Measurements from ENCODE around the gene CREBBP. TPM values are rescaled to one million over a fixed set of nuclear protein-coding genes. Genes with fewer than 3 reads are reported as not detected.
A peak's percentile ranks its signal among the peaks of the same experiment; 100 is the strongest.

CREBBP gene
- total and polyA plus RNA-seq, 9 of the 15 experiments (the other 6 are each of a cell fraction or from before 2014, with no cell fraction given), result 0.70 to 24.8 (median 5.6) TPM

GRCh38 chr16:3696425-3697218, 183.9 kb downstream of the CREBBP start (continued):
- TF ChIP-seq HCFC1 (IDR thresholded peaks at IDR 0.05; ENCODE audit: low read depth, low read length), result 0 out of 2 replicates have a peak, but pooled peaks have one; percentile 6
- TF ChIP-seq TEAD4 (IDR thresholded peaks at IDR 0.05; ENCODE audit: low read length), result peak; percentile 83
- TF ChIP-seq TEAD4 (CRISPR knock-in tag; IDR thresholded peaks at IDR 0.05; ENCODE audit: borderline replicate concordance), result no peak
- TF ChIP-seq SETDB1 (IDR thresholded peaks at IDR 0.05; ENCODE audit: low read length), result no peak
- TF ChIP-seq BACH1 (tag; IDR thresholded peaks at IDR 0.05), result peak; percentile 91
- TF ChIP-seq LEF1 (IDR thresholded peaks at IDR 0.05), result 0 out of 2 replicates have a peak, but pooled peaks have one; percentile 17
- no peak for TF ChIP-seq ZSCAN32 (CRISPR knock-in tag; IDR thresholded peaks at IDR 0.05)
- 0 out of 4 replicates have a peak, but pooled peaks of 1 of the 2 experiments have one; percentile 5 for TF ChIP-seq HDAC1 (IDR thresholded peaks at IDR 0.05)
- TF ChIP-seq PATZ1 (CRISPR knock-in tag; IDR thresholded peaks at IDR 0.05; ENCODE audit: borderline replicate concordance), result no peak
- peak; percentile 34; the same call in 1 of the 2 replicates for TF ChIP-seq FOSL1 (tag; conservative IDR thresholded peaks at IDR 0.05)
- no peak for TF ChIP-seq NFYB (IDR thresholded peaks at IDR 0.05; ENCODE audit: extremely low read depth, insufficient read length)
- TF ChIP-seq CCNT2 (IDR thresholded peaks at IDR 0.05; ENCODE audit: borderline replicate concordance, extremely low read depth, insufficient read length, low read depth, low read length), result peak; percentile 40
- TF ChIP-seq PTBP1 (IDR thresholded peaks at IDR 0.05; ENCODE audit: low read depth, low read length), result no peak
- 0 out of 4 replicates have a peak, but pooled peaks of 1 of the 2 experiments have one; percentile 27 for TF ChIP-seq TRIM24 (IDR thresholded peaks at IDR 0.05)
- no peak for TF ChIP-seq MEF2D (tag; conservative IDR thresholded peaks at IDR 0.05; ENCODE audit: low read depth)
- no peak for TF ChIP-seq FUS (optimal IDR thresholded peaks at IDR 0.05; ENCODE audit: low read depth, low read length)
- 0 out of 4 replicates have a peak, but pooled peaks of 1 of the 2 experiments have one; percentile 44 for TF ChIP-seq FOXK2 (conservative IDR thresholded peaks at IDR 0.05 in 1 of 2, IDR thresholded peaks at IDR 0.05 in 1 of 2; ENCODE audit: low read depth in 2 of 2)
- peak; percentile 78 for TF ChIP-seq ZNF121 (CRISPR knock-in tag; conservative IDR thresholded peaks at IDR 0.05)
- TF ChIP-seq MAFG (tag; conservative IDR thresholded peaks at IDR 0.05), result peak; percentile 96
- TF ChIP-seq MAFF (IDR thresholded peaks at IDR 0.05; ENCODE audit: low read length), result peak; percentile 91
- TF ChIP-seq CBX8 (IDR thresholded peaks at IDR 0.05; ENCODE audit: borderline replicate concordance, extremely low read depth, low read depth, low read length, poor library complexity, severe bottlenecking), result no peak
- peak; percentile 62; the same call in 1 of the 2 replicates for TF ChIP-seq GATA2 (CRISPR knock-in tag; IDR thresholded peaks at IDR 0.05)
- peak; percentile 98 for TF ChIP-seq C11orf30 (IDR thresholded peaks at IDR 0.05; ENCODE audit: low read depth)

Data from K562 (cell line).